Prostate gland (tissue), 2 donors: ENCODE data around the gene SPTBN1.

Source experiments
- POLR2A ChIP-seq: fragments of 450-650 bp; IDR thresholded peaks from one replicate; pipeline ENCODE4 v1.6.1; 2016; ENCODE audit warnings: antibody characterized with exemption, mild to moderate bottlenecking
- POLR2AphosphoS5 ChIP-seq: sonication (generic); formaldehyde crosslinking; IDR thresholded peaks from one replicate; pipeline ENCODE4 v1.6.1; 2017; ENCODE audit warnings: antibody characterized with exemption
- TF ChIP-seq, protein P1 (sequence below), 4 experiments: fragments of 200-600 bp in 2 of 4; fragments of 450-650 bp in 2 of 4; sonication (generic) in 2 of 4; IDR thresholded peaks; 1 replicate in 3 of 4; 2 replicates in 1 of 4; pipeline ENCODE4 v1.5.1; 2016 to 2019; ENCODE audit warnings: antibody characterized with exemption in 4 of 4, mild to moderate bottlenecking in 2 of 4, moderate library complexity in 2 of 4

DNA sequence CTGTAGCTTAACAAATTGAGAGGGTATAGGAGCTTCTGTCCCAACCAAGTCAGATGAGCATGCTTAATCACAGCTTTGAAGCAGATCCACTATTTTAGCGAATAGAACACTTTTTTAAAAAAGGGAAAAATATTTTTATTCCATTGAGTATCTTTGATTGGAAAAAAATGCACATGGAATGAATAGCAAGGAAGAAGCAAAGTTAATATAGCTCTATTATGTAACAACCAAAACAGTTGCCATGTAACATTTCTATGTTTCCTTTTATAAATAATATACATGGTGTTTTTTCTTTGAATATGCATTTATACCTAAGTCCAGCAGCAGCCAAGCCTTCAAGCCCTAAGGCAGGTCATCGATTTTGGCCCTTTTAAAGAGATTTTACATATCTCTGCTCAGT is 21.4 kb upstream of the SPTBN1 start:
- TF ChIP-seq, protein P1, sequence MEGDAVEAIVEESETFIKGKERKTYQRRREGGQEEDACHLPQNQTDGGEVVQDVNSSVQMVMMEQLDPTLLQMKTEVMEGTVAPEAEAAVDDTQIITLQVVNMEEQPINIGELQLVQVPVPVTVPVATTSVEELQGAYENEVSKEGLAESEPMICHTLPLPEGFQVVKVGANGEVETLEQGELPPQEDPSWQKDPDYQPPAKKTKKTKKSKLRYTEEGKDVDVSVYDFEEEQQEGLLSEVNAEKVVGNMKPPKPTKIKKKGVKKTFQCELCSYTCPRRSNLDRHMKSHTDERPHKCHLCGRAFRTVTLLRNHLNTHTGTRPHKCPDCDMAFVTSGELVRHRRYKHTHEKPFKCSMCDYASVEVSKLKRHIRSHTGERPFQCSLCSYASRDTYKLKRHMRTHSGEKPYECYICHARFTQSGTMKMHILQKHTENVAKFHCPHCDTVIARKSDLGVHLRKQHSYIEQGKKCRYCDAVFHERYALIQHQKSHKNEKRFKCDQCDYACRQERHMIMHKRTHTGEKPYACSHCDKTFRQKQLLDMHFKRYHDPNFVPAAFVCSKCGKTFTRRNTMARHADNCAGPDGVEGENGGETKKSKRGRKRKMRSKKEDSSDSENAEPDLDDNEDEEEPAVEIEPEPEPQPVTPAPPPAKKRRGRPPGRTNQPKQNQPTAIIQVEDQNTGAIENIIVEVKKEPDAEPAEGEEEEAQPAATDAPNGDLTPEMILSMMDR (IDR thresholded peaks at IDR 0.05), result no peak
- TF ChIP-seq POLR2A (no peak), POLR2AphosphoS5 (no peak)
